ENCODE data around the gene USP21. TPM values are rescaled to one million over a fixed set of nuclear protein-coding genes. Genes with fewer than 3 reads are reported as not detected.

USP21 gene
- total RNA-seq, 3 donors from 2014 or later = 20.1 to 35.4 (median 29.5) TPM

DNA sequence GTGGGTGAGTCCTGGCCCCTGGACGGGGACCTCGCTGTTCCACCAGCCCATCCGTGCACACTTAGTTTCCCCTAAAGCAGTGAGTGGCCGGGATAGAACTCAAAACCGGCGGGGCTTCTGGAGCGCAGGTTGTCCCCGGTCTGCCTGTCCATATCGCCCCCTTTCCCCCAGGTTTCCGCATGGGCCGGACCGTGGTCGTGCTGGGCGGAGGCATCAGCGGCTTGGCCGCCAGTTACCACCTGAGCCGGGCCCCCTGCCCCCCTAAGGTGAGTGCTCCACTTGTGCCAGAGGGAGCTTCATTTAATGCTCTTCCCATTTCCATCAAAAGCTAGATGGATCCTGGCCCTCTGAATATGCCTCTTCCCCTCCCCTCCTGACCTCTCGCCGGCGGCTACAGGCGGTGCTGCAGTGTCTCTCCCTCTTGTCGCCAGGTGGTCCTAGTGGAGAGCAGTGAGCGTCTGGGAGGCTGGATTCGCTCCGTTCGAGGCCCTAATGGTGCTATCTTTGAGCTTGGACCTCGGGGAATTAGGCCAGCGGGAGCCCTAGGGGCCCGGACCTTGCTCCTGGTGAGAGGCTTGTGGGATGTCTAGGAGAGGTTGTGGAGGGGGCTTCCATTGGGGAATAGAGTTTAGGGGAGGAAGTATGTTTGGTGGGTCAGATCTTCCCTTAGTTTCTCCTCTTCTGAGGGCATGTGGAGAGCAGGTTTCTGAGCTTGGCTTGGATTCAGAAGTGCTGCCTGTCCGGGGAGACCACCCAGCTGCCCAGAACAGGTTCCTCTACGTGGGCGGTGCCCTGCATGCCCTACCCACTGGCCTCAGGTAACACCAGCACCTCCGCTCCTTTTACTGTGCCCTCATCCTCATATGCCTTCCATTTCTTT, 7.6 kb downstream of the USP21 start:
- ATAC-seq (peak; percentile 1), DNase-seq (peak in 1 of 3 donors; percentile 51)

DNA sequence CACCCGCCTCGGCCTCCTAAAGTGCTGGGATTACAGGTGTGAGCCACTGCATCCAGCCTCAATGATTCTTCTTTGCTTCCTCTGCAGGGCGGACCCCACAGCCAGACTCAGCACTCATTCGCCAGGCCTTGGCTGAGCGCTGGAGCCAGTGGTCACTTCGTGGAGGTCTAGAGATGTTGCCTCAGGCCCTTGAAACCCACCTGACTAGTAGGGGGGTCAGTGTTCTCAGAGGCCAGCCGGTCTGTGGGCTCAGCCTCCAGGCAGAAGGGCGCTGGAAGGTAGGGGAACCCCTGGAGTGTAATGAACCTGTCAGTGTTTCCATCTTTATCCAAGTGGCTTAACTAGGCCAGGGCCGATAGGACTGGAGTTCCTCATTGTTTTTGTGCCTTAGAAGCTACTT, 9.6 kb downstream of the USP21 start:
- DNase-seq = no peak
- intact Hi-C loops (cut with DNase I, micrococcal nuclease) = no loop called here
- no peak for ATAC-seq
- Histone ChIP-seq H3K4me1 (ENCODE audit: low read depth) (peaks cover 14% of the 10 kb centered on the region), H3K9me3 (no peaks in the 10 kb centered on the region), H3K36me3 (ENCODE audit: low read depth) (peaks cover 5% of the 10 kb centered on the region), H3K4me3 (no peak overlapping the region)
- TF ChIP-seq, protein P1, sequence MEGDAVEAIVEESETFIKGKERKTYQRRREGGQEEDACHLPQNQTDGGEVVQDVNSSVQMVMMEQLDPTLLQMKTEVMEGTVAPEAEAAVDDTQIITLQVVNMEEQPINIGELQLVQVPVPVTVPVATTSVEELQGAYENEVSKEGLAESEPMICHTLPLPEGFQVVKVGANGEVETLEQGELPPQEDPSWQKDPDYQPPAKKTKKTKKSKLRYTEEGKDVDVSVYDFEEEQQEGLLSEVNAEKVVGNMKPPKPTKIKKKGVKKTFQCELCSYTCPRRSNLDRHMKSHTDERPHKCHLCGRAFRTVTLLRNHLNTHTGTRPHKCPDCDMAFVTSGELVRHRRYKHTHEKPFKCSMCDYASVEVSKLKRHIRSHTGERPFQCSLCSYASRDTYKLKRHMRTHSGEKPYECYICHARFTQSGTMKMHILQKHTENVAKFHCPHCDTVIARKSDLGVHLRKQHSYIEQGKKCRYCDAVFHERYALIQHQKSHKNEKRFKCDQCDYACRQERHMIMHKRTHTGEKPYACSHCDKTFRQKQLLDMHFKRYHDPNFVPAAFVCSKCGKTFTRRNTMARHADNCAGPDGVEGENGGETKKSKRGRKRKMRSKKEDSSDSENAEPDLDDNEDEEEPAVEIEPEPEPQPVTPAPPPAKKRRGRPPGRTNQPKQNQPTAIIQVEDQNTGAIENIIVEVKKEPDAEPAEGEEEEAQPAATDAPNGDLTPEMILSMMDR (IDR thresholded peaks at IDR 0.05) = no peak

More for the DNA sequence above, 7.6 kb downstream of the USP21 start:
- H3K4me1 ChIP-seq (ENCODE audit: low read depth) = peaks cover 14% of the 10 kb centered on the region
- TF ChIP-seq, protein P1 (IDR thresholded peaks at IDR 0.05) = no peak
- H3K36me3 ChIP-seq (ENCODE audit: low read depth) = peaks cover 5% of the 10 kb centered on the region
- H3K4me3 ChIP-seq = peak overlapping the region; percentile 32
- intact Hi-C loops (cut with DNase I, micrococcal nuclease) = no loop called here
- no peaks in the 10 kb centered on the region for H3K9me3 ChIP-seq

DNA sequence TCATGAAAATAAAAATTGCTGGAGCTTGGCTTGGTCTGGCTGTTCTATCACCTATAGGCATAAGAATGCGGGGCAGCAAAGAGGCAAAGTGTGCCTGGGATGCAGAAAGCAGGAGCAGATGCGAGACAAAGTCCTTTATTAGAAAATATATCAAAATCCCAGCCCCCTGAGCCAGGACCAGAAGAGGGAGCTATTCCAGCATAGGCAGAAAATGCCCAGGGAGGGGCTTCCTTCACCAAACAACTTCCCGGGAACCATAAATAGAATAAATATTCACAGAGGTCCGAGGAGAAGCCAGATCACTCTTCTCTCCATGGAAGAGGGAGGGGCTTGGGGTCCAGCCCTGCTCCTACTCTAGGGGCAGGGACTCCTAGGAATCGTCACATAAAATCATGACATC, 11.9 kb downstream of the USP21 start:
- H3K9me3 ChIP-seq = no peaks in the 10 kb centered on the region
- intact Hi-C loops (cut with DNase I, micrococcal nuclease) = no loop called here
- H3K36me3 ChIP-seq (ENCODE audit: low read depth) = peaks cover 2% of the 10 kb centered on the region
- peaks cover 10% of the 10 kb centered on the region for H3K4me1 ChIP-seq (ENCODE audit: low read depth)
- ATAC-seq = no peak
- DNase-seq = no peak
- no peak overlapping the region for H3K4me3 ChIP-seq
- TF ChIP-seq, protein P1 (IDR thresholded peaks at IDR 0.05) = no peak

DNA sequence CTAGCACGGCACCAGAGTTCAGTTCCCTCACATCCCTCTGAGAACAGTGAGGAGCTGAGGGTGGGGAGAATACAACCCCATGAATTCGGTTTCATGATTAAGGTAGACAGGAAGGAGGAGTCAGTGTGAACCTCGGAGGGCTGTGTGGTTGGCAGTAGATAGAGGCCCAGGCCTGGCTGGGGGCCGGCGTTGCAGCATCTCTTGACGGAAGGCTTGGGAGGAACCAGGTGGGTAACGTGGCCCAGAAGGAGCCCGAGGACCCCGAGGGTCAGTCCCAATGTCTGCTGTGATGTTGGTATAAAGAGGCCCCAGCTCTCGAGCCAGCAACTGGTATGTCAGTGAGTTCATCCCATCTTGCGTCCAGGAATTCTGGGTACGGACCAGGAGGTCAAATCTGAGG, 12.4 kb downstream of the USP21 start:
- no peaks in the 10 kb centered on the region for H3K36me3 ChIP-seq (ENCODE audit: low read depth)

DNA sequence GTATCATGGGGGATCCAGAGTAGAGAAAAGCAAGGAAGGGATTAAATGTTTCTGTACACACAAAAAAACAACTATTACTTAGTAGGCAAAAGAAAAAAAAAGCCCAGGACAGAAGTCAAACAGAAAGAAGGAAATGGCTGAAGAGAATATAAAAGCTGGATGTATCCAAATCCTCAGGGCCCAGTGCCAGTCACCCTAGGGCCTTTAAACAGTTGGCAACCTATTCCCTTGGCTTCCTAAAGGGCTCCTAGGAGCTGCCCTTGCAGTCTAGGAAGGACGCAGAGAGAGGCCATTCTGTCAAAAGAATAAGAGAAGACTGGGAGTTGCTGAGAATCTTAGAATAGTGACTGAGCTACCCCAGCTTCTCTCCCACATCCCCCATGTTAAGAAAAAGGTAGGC, 13.0 kb downstream of the USP21 start:
- no peak for ATAC-seq
- intact Hi-C loops (cut with DNase I, micrococcal nuclease) = no loop called here

More for the DNA sequence above, 12.4 kb downstream of the USP21 start:
- no peaks in the 10 kb centered on the region for H3K9me3 ChIP-seq
- no peak overlapping the region for H3K4me3 ChIP-seq
- intact Hi-C loops (cut with DNase I, micrococcal nuclease) = no loop called here
- ATAC-seq (no peak), DNase-seq (no peak)
- H3K4me1 ChIP-seq (ENCODE audit: low read depth) = peaks cover 13% of the 10 kb centered on the region
- TF ChIP-seq, protein P1 (IDR thresholded peaks at IDR 0.05) = no peak

More for the DNA sequence above, 13.0 kb downstream of the USP21 start:
- DNase-seq = no peak
- Histone ChIP-seq H3K36me3 (ENCODE audit: low read depth) (no peaks in the 10 kb centered on the region), H3K4me1 (ENCODE audit: low read depth) (peaks cover 8% of the 10 kb centered on the region), H3K9me3 (no peaks in the 10 kb centered on the region), H3K4me3 (no peak overlapping the region)
- TF ChIP-seq, protein P1 (IDR thresholded peaks at IDR 0.05) = no peak

Data from mucosa of descending colon (tissue), 3 donors.